ENCODE data around the gene PARD3. TPM values are rescaled to one million over a fixed set of nuclear protein-coding genes. Genes with fewer than 3 reads are reported as not detected.

The PARD3 gene
- total RNA-seq, 4 donors from 2014 or later, result 42.6 to 63.6 (median 55.2) TPM

DNA sequence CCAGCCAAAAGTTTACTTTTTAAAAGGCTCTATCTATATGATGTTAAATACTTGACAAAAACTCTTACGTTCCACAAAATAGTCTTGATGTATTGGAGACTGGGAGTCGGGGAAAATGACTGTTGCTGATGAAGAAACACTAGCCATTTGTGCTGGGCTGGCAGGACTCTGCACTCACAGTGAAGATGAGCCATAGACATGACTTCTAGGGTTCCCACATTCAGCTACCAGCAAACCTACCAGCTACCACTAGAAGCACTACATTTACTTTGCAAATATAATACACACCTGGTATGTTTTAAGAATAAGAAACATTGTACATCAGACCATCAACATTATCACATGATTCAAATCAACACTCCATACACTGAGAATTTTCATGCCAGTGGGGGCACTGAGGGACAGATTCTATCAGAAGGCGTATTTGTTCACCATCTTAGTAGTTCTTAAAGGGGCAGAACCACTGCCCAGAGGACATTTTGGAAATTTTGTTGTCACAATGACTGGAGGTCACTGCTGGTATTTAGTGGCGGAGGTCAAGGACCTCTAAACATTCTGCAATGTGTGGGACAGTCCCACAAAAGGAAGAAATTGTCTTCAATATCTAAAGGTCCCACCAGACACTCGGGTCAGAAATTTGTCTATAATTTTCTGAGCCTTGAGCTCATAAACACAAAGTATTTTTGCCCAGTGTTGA, 52.3 kb downstream of the PARD3 start:
- no peaks in the 10 kb centered on the region for H3K9me3 ChIP-seq
- H3K4me1 ChIP-seq, result peaks cover 0 to 64% (median 14%) of the 10 kb centered on the region in 4 donors
- no peak for DNase-seq (ENCODE audit: low spot score in 2 of 2)
- no peak overlapping the region for H3K27ac ChIP-seq
- 51 to 54% methylated on average over 5 of the region's 5 CpGs for WGBS, 2 donors
- TF ChIP-seq EP300 (IDR thresholded peaks at IDR 0.05) (no peak), POLR2A (IDR thresholded peaks at IDR 0.05) (no peak)
- TF ChIP-seq, protein P1, sequence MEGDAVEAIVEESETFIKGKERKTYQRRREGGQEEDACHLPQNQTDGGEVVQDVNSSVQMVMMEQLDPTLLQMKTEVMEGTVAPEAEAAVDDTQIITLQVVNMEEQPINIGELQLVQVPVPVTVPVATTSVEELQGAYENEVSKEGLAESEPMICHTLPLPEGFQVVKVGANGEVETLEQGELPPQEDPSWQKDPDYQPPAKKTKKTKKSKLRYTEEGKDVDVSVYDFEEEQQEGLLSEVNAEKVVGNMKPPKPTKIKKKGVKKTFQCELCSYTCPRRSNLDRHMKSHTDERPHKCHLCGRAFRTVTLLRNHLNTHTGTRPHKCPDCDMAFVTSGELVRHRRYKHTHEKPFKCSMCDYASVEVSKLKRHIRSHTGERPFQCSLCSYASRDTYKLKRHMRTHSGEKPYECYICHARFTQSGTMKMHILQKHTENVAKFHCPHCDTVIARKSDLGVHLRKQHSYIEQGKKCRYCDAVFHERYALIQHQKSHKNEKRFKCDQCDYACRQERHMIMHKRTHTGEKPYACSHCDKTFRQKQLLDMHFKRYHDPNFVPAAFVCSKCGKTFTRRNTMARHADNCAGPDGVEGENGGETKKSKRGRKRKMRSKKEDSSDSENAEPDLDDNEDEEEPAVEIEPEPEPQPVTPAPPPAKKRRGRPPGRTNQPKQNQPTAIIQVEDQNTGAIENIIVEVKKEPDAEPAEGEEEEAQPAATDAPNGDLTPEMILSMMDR (IDR thresholded peaks at IDR 0.05), result no peak
- no peak overlapping the region for H3K4me3 ChIP-seq
- H3K36me3 ChIP-seq, result no peaks in the 10 kb centered on the region
- no peaks in the 10 kb centered on the region for H3K27me3 ChIP-seq

DNA sequence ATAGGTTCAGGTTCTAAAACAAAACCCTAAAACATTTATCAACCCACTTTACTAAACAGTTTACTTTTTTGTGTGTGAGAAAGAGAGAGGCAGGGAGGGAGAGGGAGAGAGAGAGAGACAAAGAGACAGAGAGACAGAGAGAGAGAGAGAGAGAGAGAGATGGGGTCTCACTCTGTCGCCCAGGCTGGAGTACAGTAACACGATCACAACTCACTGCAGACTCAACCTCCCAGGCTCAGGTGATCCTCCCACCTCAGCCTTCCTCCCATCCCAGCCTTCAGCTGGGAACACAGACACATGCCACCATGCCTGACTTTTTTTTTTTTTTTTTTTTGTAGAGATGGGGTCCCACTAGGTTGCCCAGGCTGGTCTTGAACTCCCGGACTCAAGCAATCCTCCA, 52.9 kb downstream of the PARD3 start:
- no peak overlapping the region for H3K4me3 ChIP-seq
- no peaks in the 10 kb centered on the region for H3K9me3 ChIP-seq
- TF ChIP-seq EP300 (IDR thresholded peaks at IDR 0.05) (no peak), POLR2A (IDR thresholded peaks at IDR 0.05) (no peak)
- TF ChIP-seq, protein P1 (IDR thresholded peaks at IDR 0.05), result no peak
- H3K36me3 ChIP-seq, result no peaks in the 10 kb centered on the region
- no peak for DNase-seq (ENCODE audit: low spot score in 2 of 2)
- peaks cover 0 to 64% (median 14%) of the 10 kb centered on the region in 4 donors for H3K4me1 ChIP-seq
- H3K27me3 ChIP-seq, result no peaks in the 10 kb centered on the region
- WGBS, 2 donors, result 93 to 96% methylated on average over 3 of the region's 3 CpGs
- no peak overlapping the region for H3K27ac ChIP-seq

DNA sequence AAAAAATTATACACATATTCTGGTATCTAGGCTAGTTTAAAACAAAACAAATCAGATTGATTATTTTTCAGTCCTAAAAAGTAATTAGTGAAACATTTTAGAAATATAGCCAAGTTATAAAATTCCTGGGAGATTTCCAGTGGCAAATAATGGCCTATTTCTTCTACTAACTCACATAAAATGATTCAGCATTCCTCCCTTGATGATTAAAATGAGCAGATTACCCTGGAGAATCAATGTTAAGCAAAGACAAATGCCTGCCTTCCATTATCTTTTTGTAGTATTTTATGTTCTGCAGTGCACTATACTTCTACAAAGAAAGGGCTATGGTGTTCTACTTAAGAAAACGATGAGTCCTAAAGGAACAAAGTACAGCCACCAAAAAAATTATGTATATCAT, 53.6 kb downstream of the PARD3 start:
- peaks cover 0 to 58% (median 14%) of the 10 kb centered on the region in 4 donors for H3K4me1 ChIP-seq
- H3K27me3 ChIP-seq, result no peaks in the 10 kb centered on the region
- H3K27ac ChIP-seq, result no peak overlapping the region
- no peak overlapping the region for H3K4me3 ChIP-seq
- DNase-seq (ENCODE audit: low spot score in 2 of 2), result no peak
- H3K9me3 ChIP-seq, result no peaks in the 10 kb centered on the region
- no peak for TF ChIP-seq POLR2A (IDR thresholded peaks at IDR 0.05)
- TF ChIP-seq, protein P1 (IDR thresholded peaks at IDR 0.05), result no peak
- H3K36me3 ChIP-seq, result no peaks in the 10 kb centered on the region
- whole genome bisulfite sequencing, 2 donors, result 40 to 50% methylated on average over 1 of the region's 1 CpG

DNA sequence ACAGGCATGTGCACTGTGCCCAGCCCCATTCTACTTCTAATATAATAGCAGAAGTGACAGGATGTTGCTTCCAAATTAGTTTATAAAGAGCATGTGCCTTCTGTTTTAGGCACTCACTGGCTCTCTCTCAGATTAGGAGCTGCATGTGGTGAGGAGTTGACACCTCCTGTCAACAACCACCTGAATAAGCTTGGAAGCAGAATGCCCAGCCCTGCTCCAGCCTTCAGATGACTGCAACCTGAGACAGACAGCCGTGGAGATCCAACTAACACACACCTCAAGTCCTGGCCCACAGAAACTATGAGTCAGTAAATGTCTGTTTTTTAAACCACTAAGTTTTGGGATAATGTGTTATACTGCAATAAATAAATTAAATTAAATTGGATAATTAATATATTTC, 54.5 kb downstream of the PARD3 start:
- no peaks in the 10 kb centered on the region for H3K9me3 ChIP-seq
- WGBS, 2 donors, result 86 to 90% methylated on average over 1 of the region's 1 CpG
- H3K4me3 ChIP-seq, result no peak overlapping the region
- no peak overlapping the region for H3K27ac ChIP-seq
- DNase-seq (ENCODE audit: low spot score in 2 of 2), result no peak
- TF ChIP-seq EP300 (IDR thresholded peaks at IDR 0.05), result no peak
- TF ChIP-seq POLR2A (IDR thresholded peaks at IDR 0.05), result no peak
- TF ChIP-seq, protein P1 (IDR thresholded peaks at IDR 0.05), result no peak
- peaks cover 0 to 50% (median 12%) of the 10 kb centered on the region in 4 donors for H3K4me1 ChIP-seq
- no peaks in the 10 kb centered on the region for H3K27me3 ChIP-seq
- H3K36me3 ChIP-seq, result no peaks in the 10 kb centered on the region

DNA sequence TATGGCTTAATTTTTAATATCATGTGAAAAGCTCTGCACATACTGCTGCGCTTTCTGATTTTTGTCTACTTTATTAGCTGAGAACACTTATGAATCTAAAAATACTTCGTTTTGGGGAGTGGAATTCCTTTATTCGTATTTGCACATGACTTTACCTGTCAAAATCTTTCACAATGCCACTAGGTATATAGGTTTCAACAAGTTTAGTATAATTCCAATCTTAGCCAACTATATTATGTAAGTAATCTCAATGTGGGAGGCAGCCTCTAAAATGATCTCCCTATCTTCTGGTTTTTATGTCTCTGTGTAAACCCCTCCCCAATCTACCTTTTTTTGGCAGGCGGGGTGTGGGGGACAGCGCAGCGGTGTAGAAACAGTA, 55.3 kb downstream of the PARD3 start:
- no peak for TF ChIP-seq POLR2A (IDR thresholded peaks at IDR 0.05)
- no peak for TF ChIP-seq EP300 (IDR thresholded peaks at IDR 0.05)
- TF ChIP-seq, protein P1 (IDR thresholded peaks at IDR 0.05), result no peak
- H3K27ac ChIP-seq, result no peak overlapping the region
- H3K27me3 ChIP-seq, result no peaks in the 10 kb centered on the region
- no peaks in the 10 kb centered on the region for H3K36me3 ChIP-seq
- 82 to 88% methylated on average over 6 of the region's 6 CpGs for WGBS, 2 donors
- DNase-seq (ENCODE audit: low spot score in 2 of 2), result no peak
- H3K4me1 ChIP-seq, result peaks cover 0 to 50% (median 12%) of the 10 kb centered on the region in 4 donors
- no peak overlapping the region for H3K4me3 ChIP-seq
- no peaks in the 10 kb centered on the region for H3K9me3 ChIP-seq
